Measurements from ENCODE around the gene HSDL2. TPM values are rescaled to one million over a fixed set of nuclear protein-coding genes. Genes with fewer than 3 reads are reported as not detected.

HSDL2 gene
- total and polyA plus RNA-seq, 10 of the 15 experiments (the other 5 are each of a cell fraction or from before 2014, with no cell fraction given), result 20.9 to 46.1 (median 27.0) TPM

GRCh38 chr9:112379177-112380101, 469 bp upstream of the HSDL2 start (continued):
- TF ChIP-seq CEBPZ (IDR thresholded peaks at IDR 0.05; ENCODE audit: low read depth, low read length), result no peak
- TF ChIP-seq ETV6 (conservative IDR thresholded peaks at IDR 0.05 in 1 of 2, IDR thresholded peaks at IDR 0.05 in 1 of 2; ENCODE audit: borderline replicate concordance in 1 of 2, low read depth in 1 of 2), result no peak
- no peak for TF ChIP-seq ZNF592 (IDR thresholded peaks at IDR 0.05)
- TF ChIP-seq ELK1 (IDR thresholded peaks at IDR 0.05; ENCODE audit: low read depth, low read length), result no peak
- TF ChIP-seq STAT3 (IDR thresholded peaks at IDR 0.05; ENCODE audit: low read depth, low read length), result no peak
